ENCODE data around the gene SLC35G2. TPM values are rescaled to one million over a fixed set of nuclear protein-coding genes. Genes with fewer than 3 reads are reported as not detected.

SLC35G2 gene
- 9.8 and 14.4 TPM in 2 replicates for total RNA-seq

GRCh38 chr3:136818769-136819391 lies at the start of gene SLC35G2:
Gene SLC35G2, plus strand, starts transcription at chr3:136819126. Its CDS starts 35,335 bp downstream, at chr3:136854461.

GRCh38 chr3:136861890-136862616 lies 43.1 kb downstream of the SLC35G2 start, which contains the start of gene NCK1:
Gene NCK1, plus strand, starts transcription at chr3:136862208. Its CDS starts 65,794 bp downstream, at chr3:136928002.

Other genes with a start within 250 kb of the SLC35G2 start
- gene STAG1, start 66.7 kb upstream of the SLC35G2 start, total RNA-seq, result 49.5 and 58.1 TPM in 2 replicates
- 47.0 and 48.4 TPM in 2 replicates for gene NCK1, start 43.1 kb downstream of the SLC35G2 start, total RNA-seq
- gene IL20RB, start 138.9 kb downstream of the SLC35G2 start, total RNA-seq, result 15.1 and 31.3 TPM in 2 replicates